GM13976 (cell line): ENCODE measurements around the gene RCL1.

Experiments used
- DNase-seq: peaks from one replicate; pipeline ENCODE4 v3.0.0; 2012; ENCODE audit warnings: low spot score
- in situ Hi-C: fragments of 300-500 bp; cut with MboI; formaldehyde crosslinking; loops from one replicate; pipeline ENCODE4 v1.12.0; 2022; ENCODE audit warnings: low sequenced_read_pairs, mixed read lengths, inconsistent platforms; ENCODE audit not compliant: unreplicated experiment
- TF ChIP-seq, protein P1 (sequence below): IDR thresholded peaks from 2 replicates; pipeline ENCODE4 v1.5.1; 2012; ENCODE audit warnings: borderline replicate concordance, mild to moderate bottlenecking; ENCODE audit not compliant: insufficient read depth; ENCODE audit errors: extremely low read depth, missing control alignments, control extremely low read depth

The RCL1 gene

DNA sequence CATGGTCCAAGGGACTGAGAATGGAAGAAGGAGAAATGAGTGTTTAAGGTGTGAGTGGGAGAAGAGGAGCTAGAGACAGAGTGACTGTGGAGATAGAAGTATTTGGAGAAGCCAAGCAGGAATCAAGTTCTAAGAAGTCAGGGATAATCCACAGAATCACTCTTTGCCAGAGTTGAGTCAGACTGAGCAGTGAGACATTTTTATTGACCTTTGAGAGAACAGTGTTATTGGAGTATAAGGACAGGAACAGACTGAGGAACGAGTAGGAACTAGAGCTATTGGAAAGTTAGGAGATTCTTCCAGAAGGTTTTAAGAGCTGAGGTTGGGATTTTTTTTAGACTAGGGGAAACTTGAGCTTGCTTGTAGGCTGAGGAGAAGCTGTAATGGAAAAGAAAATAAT, 37.2 kb downstream of the RCL1 start:
- in situ Hi-C loops: no loop called here
- no peak for DNase-seq
- TF ChIP-seq, protein P1, sequence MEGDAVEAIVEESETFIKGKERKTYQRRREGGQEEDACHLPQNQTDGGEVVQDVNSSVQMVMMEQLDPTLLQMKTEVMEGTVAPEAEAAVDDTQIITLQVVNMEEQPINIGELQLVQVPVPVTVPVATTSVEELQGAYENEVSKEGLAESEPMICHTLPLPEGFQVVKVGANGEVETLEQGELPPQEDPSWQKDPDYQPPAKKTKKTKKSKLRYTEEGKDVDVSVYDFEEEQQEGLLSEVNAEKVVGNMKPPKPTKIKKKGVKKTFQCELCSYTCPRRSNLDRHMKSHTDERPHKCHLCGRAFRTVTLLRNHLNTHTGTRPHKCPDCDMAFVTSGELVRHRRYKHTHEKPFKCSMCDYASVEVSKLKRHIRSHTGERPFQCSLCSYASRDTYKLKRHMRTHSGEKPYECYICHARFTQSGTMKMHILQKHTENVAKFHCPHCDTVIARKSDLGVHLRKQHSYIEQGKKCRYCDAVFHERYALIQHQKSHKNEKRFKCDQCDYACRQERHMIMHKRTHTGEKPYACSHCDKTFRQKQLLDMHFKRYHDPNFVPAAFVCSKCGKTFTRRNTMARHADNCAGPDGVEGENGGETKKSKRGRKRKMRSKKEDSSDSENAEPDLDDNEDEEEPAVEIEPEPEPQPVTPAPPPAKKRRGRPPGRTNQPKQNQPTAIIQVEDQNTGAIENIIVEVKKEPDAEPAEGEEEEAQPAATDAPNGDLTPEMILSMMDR: no peak

DNA sequence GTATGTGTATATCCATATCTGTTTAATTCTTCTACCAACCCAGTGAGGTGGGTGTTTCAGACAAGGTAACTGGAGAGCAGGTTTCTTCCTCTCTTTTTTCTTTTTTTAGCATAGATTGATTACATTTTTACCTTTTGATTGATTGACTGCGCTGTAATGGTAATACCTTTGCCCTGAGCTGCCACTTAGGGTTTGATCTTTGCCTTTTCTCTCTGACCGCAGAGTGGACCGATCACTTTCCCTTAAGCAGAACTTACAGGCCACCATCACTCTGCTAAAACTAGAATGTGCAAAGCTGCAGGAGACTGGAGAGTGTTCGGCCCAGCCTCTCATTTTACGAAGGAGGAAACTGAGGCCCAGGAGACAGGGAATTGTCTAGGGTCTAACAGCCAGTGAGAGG, 38.0 kb downstream of the RCL1 start:
- TF ChIP-seq, protein P1: no peak
- DNase-seq: no peak
- in situ Hi-C loops: no loop called here

DNA sequence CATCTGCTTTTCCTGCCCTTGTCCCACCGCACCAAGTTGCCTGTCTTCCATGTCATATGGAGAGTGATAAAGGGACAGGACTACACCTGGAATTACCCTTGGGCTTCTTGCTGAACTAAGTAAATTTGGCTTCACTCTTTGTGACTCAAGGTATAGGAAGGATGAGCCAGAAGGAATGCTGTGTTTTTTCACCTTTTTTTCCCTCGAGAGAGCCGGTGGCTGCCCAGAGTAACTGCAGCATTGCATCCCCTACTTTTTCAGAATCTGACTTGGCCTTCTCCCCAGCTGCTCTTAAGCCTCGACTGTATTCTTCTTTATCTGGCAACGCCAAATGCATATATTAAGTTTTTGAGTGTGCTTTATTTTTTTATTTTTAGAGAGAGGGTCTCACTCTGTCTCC, 38.4 kb downstream of the RCL1 start:
- DNase-seq: no peak

DNA sequence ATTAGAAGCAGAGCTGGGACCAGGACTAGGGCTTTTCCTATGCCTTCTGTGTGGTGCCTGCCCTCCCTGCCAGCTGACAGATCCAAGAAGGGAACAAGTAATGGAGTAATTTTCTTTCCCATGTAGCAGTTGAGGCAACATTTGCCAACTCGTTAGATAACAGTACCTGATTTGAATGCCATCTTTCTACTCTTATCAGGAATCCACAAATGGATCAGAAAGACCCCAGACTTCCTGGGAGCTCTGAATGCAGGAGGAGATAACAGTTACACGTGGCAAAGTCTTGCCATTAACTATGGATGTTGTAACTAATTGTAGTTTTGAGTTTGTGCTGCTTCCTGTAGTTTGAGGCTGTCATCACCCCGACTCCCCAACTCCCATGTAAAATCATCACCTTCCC, 39.2 kb downstream of the RCL1 start:
- no peak for DNase-seq
- TF ChIP-seq, protein P1: no peak
- in situ Hi-C loops: no loop called here

More for the DNA sequence above, 38.4 kb downstream of the RCL1 start:
- TF ChIP-seq, protein P1: no peak
- in situ Hi-C loops: no loop called here

DNA sequence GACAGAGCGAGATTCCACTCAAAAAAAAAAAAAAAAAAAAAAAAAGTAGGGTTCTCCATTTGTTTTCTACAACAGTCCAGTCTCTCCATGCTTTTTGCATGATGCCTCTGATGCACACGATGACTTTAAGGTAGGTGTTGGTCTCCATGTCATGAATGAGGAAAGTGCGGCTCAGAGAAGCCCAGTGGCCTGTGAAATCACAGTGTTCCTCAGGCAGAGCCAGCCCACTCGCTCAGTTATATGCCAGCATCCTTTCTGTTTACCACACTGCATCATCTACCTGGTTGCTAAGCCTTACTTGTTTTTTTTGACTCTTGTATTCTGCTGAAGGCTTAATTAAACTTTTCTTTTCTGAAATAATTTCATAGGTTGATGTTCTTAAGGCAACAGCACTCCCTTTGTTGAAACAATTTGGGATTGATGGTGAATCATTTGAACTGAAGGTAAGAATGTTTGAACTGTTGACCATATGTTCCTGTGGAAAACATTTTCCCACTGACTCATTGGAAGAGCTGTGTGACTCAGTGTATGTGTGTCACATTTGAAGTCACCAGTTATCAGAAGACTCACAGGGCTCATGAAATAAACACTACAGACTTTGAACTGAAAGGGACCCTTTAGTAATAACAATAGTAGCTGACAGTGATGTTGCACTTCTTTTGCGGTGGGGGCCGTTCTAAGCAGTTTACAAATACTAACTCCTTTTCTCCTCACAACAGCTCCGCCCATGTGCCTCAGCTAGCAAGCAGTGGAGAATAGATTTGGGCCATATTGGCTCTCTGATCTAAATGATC, 40.2 kb downstream of the RCL1 start:
- in situ Hi-C loops: no loop called here
- TF ChIP-seq, protein P1: no peak
- no peak for DNase-seq

DNA sequence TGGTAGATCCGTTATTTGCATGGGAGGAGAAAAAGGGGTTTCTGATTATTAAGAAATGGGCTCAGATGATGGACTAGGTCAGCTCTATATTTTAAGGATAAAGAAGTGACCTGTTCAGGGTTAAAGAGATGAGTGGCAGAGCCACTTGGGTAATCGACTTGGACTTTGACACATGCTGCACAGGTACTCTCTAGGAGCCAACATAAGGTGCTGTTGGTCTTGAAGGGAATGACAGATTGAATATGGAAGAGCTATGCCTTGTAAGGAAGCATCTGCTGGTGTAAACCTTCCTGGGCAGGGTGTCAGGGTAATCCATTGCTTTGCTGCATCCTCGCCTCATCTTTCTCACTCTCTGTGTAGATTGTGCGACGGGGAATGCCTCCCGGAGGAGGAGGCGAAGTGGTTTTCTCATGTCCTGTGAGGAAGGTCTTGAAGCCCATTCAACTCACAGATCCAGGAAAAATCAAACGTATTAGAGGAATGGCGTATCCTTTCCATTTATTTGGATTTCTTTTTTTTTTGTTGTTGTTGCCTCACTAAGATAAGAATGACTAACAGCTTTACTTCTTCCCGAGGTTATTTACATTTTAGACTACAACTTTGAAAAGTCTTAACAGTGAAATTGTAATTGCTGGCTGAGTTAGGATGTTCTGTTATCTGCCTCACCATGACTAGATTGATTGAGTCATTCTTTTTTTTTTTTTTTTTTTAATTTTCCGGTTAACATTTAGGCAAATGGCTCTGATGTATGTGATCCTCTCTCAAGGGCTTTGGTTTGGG, 41.2 kb downstream of the RCL1 start:
- TF ChIP-seq, protein P1: no peak
- no peak for DNase-seq
- in situ Hi-C loops: no loop called here
